C4-2B (cell line): ENCODE results near the gene PRUNE1.

ENCODE experiments used
- CTCF ChIP-seq: fragments of 450-650 bp; conservative IDR thresholded peaks from 2 replicates; pipeline ENCODE4 v1.5.1; 2017; ENCODE audit warnings: mild to moderate bottlenecking
- ZFX ChIP-seq: fragments of 450-650 bp; IDR thresholded peaks from 2 replicates; pipeline ENCODE4 v1.6.1; 2017

GRCh38 chr1:150969626-150970025 lies 38.6 kb upstream of the PRUNE1 start:
- TF ChIP-seq CTCF (no peak), ZFX (no peak)
